Tibial nerve (tissue), 3 donors: Measurements from ENCODE around the gene NRXN3.

Experiments
- CTCF ChIP-seq, 5 experiments: fragments of 200-600 bp in 3 of 5; fragments of 450-650 bp in 2 of 5; sonication (generic) in 3 of 5; IDR thresholded peaks; one replicate each; pipeline ENCODE4 v1.5.1; 2016 to 2019; ENCODE audit warnings: antibody characterized with exemption in 5 of 5, mild to moderate bottlenecking in 3 of 5, moderate library complexity in 2 of 5
- POLR2A ChIP-seq, 2 donors: fragments of 450-650 bp; IDR thresholded peaks; one replicate each; pipeline ENCODE4 v1.6.1; 2017; ENCODE audit warnings: antibody characterized with exemption in 2 of 2, mild to moderate bottlenecking in 2 of 2, moderate library complexity in 2 of 2

GRCh38 chr14:79179985-79180384, 1009.8 kb downstream of the NRXN3 start:
- TF ChIP-seq CTCF (IDR thresholded peaks at IDR 0.05) = no peak
- TF ChIP-seq POLR2A (IDR thresholded peaks at IDR 0.05) = no peak
